Activated T-cell treated with anti-CD3 and anti-CD28 coated beads, Interleukin-2, amount 50 U/mL, for 72 hours (primary cell): ENCODE results near the gene ETFDH. TPM values are rescaled to one million over a fixed set of nuclear protein-coding genes. Genes with fewer than 3 reads are reported as not detected.
"Not testable (repeated sequence)": the region's sequence is repeated elsewhere in the genome, so short reads cannot be mapped to it uniquely, and the experiment has no call there.

Source experiments
- ATAC-seq, 2 donors: fragments of 150-1000 bp; cut with Tn5 transposase; replicated peaks in 1 of 2; 2 replicates each; pipeline ENCODE4 v1.10.0; 2021; ENCODE audit warnings: moderate library complexity in 2 of 2, mild to moderate bottlenecking in 1 of 2
- DNase-seq, 2 donors: peaks; one replicate each; pipeline ENCODE4 v3.0.0; 2021 to 2022; ENCODE audit warnings: mixed read lengths in 1 of 2
- H3K27ac Mint-ChIP-seq: one replicate; pipeline ENCODE4 v1.8.0; 2022; ENCODE audit warnings: mild to moderate bottlenecking, moderate library complexity, mixed read lengths
- H3K27me3 Mint-ChIP-seq: one replicate; pipeline ENCODE4 v1.8.0; 2022; ENCODE audit warnings: low read depth, mixed read lengths
- H3K36me3 Mint-ChIP-seq, 2 donors: one replicate each; pipeline ENCODE4 v1.8.0; 2022; ENCODE audit warnings: mixed read lengths in 2 of 2, mild to moderate bottlenecking in 1 of 2; ENCODE audit not compliant: insufficient read depth in 2 of 2
- H3K4me1 Mint-ChIP-seq: one replicate; pipeline ENCODE4 v1.8.0; 2022; ENCODE audit warnings: low read depth, mixed read lengths
- H3K4me3 Mint-ChIP-seq, 2 donors: one replicate each; pipeline ENCODE4 v1.8.0; 2022; ENCODE audit warnings: mild to moderate bottlenecking in 2 of 2, mixed read lengths in 2 of 2, moderate library complexity in 2 of 2
- H3K9me3 Mint-ChIP-seq, 2 donors: one replicate each; pipeline ENCODE4 v1.8.0; 2022; ENCODE audit warnings: mixed read lengths in 2 of 2
- total RNA-seq, 2 donors: library from RNA; stranded (reverse); gene quantifications; one replicate each; pipeline ENCODE4 v1.2.3, GENCODE V29; 2022

ETFDH gene
- total RNA-seq, 2 donors from 2014 or later, result 30.2 to 38.0 TPM

- not testable (repeated sequence) for H3K4me3 Mint-ChIP-seq, H3K9me3 Mint-ChIP-seq, H3K27ac Mint-ChIP-seq, DNase-seq, H3K27me3 Mint-ChIP-seq, H3K36me3 Mint-ChIP-seq, ATAC-seq
- H3K4me1 Mint-ChIP-seq, result peaks cover 11% of the 10 kb centered on the region
Observed at GRCh38 chr4:158663707-158664625, 8.1 kb upstream of the ETFDH start.

DNA sequence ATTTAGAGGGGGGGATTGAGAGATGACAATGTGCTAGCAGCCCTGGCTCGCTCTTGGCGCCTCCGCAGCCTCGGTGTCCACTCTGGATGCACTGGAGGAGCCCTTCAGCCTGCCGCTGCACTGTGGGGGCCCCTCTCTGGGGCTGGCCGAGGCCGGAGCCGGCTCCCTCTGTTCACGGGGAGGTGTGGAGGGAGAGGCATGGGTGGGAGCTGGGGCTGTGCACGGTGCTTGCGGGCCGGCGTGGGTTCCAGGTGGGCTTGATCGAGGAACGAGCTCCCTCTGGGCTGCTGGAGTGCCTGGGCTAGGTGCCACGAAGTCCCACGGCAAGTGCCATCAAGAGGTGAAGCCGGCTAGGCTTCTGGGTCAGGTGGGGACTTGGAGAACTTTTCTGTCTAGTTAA lies 7.3 kb upstream of the ETFDH start:
- no peaks in the 10 kb centered on the region for H3K27me3 Mint-ChIP-seq
- H3K27ac Mint-ChIP-seq, result no peak overlapping the region
- no peak overlapping the region for H3K4me3 Mint-ChIP-seq
- H3K36me3 Mint-ChIP-seq, result peaks cover 0 to 7% of the 10 kb centered on the region in 2 donors
- no peaks in the 10 kb centered on the region for H3K9me3 Mint-ChIP-seq
- no peak for DNase-seq
- no peak for ATAC-seq
- H3K4me1 Mint-ChIP-seq, result peaks cover 16% of the 10 kb centered on the region

- no peak overlapping the region for H3K27ac Mint-ChIP-seq
- ATAC-seq (no peak), DNase-seq (no peak)
- H3K4me1 Mint-ChIP-seq, result peaks cover 27% of the 10 kb centered on the region
- H3K27me3 Mint-ChIP-seq, result no peaks in the 10 kb centered on the region
- H3K36me3 Mint-ChIP-seq, result peaks cover 7% of the 10 kb centered on the region in 2 donors
- H3K4me3 Mint-ChIP-seq, result no peak overlapping the region
- no peaks in the 10 kb centered on the region for H3K9me3 Mint-ChIP-seq
Observed at GRCh38 chr4:158666892-158667291, 5.2 kb upstream of the ETFDH start.

DNA sequence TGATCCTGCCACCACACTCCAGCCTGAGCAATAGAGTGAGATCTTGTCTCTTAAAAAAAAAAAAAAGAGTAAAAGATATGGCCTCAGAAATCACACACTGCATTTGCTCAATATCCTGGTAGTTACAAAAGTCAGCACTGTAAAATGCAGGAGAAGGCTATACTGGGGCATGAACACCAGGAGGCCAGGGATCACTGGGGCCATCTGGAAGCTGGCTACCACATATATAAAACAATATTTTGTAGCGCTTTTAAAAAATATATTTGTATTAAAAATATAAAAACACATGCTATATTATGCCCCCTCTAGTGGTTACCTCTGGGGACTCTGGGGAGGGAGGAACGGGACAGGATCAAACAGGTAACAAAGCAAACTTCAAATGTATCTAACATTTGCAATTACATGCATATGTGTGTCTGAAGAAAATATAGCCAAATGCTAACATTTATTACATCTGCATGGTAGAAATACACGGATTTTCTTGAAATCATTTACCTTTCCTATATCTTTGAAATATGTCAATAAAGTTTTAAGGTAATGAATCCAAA lies 4.4 kb upstream of the ETFDH start:
- DNase-seq (peak in 1 of 2 donors; percentile 33), ATAC-seq (no peak)
- H3K4me1 Mint-ChIP-seq, result peaks cover 27% of the 10 kb centered on the region
- H3K36me3 Mint-ChIP-seq, result peaks cover 7 to 8% of the 10 kb centered on the region in 2 donors
- no peaks in the 10 kb centered on the region for H3K9me3 Mint-ChIP-seq
- H3K4me3 Mint-ChIP-seq, result no peak overlapping the region
- no peak overlapping the region for H3K27ac Mint-ChIP-seq
- no peaks in the 10 kb centered on the region for H3K27me3 Mint-ChIP-seq

- peak overlapping the region; percentile 24 to 50 for H3K4me3 Mint-ChIP-seq
- peaks cover 21% of the 10 kb centered on the region for H3K4me1 Mint-ChIP-seq
- H3K9me3 Mint-ChIP-seq, result no peaks in the 10 kb centered on the region
- H3K27ac Mint-ChIP-seq, result no peak overlapping the region
- H3K36me3 Mint-ChIP-seq, result peaks cover 7 to 8% of the 10 kb centered on the region in 2 donors
- no peak for DNase-seq
- no peak for ATAC-seq
- no peaks in the 10 kb centered on the region for H3K27me3 Mint-ChIP-seq
Observed at GRCh38 chr4:158669310-158669709, 2.8 kb upstream of the ETFDH start.

- ATAC-seq, result peak; percentile 46
- no peaks in the 10 kb centered on the region for H3K27me3 Mint-ChIP-seq
- peak overlapping the region; percentile 93 to 95 for H3K4me3 Mint-ChIP-seq
- no peaks in the 10 kb centered on the region for H3K9me3 Mint-ChIP-seq
- H3K4me1 Mint-ChIP-seq, result peaks cover 25% of the 10 kb centered on the region
- peak; percentile 70 to 79 for DNase-seq
- H3K27ac Mint-ChIP-seq, result peak overlapping the region; percentile 93
- H3K36me3 Mint-ChIP-seq, result peaks cover 6 to 8% of the 10 kb centered on the region in 2 donors
Observed at GRCh38 chr4:158670975-158671664, 976 bp upstream of the ETFDH start.

GRCh38 chr4:158671665-158671914 lies 506 bp upstream of the ETFDH start, which contains the start of gene C4orf46:
Gene C4orf46 (minus strand): TSS chr4:158671887. CDS start chr4:158671801, 86 bp downstream.
- H3K9me3 Mint-ChIP-seq, result no peaks in the 10 kb centered on the region
- ATAC-seq (no peak), DNase-seq (no peak)
- peak within 1 kb of the TSS; percentile 95 for H3K27ac Mint-ChIP-seq
- peaks cover 26% of the 10 kb centered on the region for H3K4me1 Mint-ChIP-seq
- H3K4me3 Mint-ChIP-seq, result peak within 1 kb of the TSS; percentile 93 to 95
- H3K27me3 Mint-ChIP-seq, result no peaks in the 10 kb centered on the region
- H3K36me3 Mint-ChIP-seq, result peaks cover 6 to 8% of the 10 kb centered on the region in 2 donors

DNA sequence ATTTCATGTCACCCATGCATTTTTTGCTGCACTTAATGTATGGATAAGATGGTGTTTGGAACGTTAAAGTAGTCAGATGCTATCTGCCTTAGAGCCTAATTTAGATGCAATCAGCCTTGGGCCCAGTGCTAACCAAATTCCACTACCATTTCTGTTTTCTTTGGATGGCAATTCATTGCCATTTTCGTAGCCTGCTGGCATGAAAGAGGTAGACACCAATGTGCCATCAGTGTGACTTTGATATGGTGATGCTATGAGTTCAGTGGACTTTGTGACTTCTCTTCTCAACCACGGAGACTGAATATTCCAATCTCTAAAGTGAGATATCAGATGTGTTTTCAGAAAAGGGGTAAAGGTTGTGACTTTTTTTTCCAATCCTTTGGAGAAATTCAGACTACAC lies 1.5 kb downstream of the ETFDH start:
- no peaks in the 10 kb centered on the region for H3K27me3 Mint-ChIP-seq
- no peak for DNase-seq
- H3K27ac Mint-ChIP-seq, result no peak overlapping the region
- no peak for ATAC-seq
- peaks cover 22% of the 10 kb centered on the region for H3K4me1 Mint-ChIP-seq
- H3K36me3 Mint-ChIP-seq, result peaks cover 2 to 8% of the 10 kb centered on the region in 2 donors
- H3K9me3 Mint-ChIP-seq, result no peaks in the 10 kb centered on the region
- H3K4me3 Mint-ChIP-seq, result peak overlapping the region in 1 of 2 donors; percentile 17

DNA sequence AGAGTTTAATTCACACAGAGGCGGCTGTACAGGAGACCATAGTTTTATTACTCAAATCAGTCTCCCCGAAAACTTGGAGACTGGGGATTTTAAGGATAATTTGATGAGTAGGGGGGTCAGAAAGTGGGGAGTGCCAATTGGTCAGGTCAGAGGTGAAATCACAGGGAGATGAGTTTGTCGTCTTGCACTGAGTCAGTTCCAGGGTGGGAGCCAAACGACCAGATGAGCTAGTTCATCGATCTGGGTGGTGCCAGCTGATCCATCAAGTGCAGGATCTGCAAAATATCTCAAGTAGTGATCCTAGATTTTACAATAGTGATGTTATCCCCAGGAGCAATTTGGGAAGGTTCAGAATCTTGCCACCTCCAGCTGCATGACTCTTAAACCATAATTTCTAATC lies 4.0 kb downstream of the ETFDH start:
- H3K9me3 Mint-ChIP-seq, result no peaks in the 10 kb centered on the region
- H3K4me1 Mint-ChIP-seq, result peaks cover 6% of the 10 kb centered on the region
- peaks cover 3 to 7% of the 10 kb centered on the region in 2 donors for H3K36me3 Mint-ChIP-seq
- no peak overlapping the region for H3K27ac Mint-ChIP-seq
- no peak for DNase-seq
- no peak overlapping the region for H3K4me3 Mint-ChIP-seq
- no peak for ATAC-seq
- no peaks in the 10 kb centered on the region for H3K27me3 Mint-ChIP-seq

DNA sequence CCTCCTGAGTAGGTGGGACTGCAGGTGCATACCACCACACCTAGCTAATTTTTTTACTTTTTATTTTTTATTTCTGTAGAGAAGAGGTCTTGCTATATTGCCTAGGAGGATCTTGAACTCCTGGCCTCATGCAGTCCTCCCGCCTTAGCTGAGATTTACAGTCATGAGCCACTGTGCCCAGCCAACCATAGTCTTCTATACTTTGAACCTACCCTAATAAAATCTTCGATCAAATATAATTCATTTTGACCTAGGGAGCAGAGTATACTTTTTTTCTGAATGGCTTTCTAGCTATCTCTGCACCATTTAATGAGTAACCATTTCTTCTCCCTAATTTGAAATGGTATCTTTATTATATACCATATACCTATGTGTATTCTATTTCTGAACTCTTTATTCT lies 6.7 kb downstream of the ETFDH start:
- Mint-ChIP-seq H3K27me3 (no peaks in the 10 kb centered on the region), H3K9me3 (no peaks in the 10 kb centered on the region), H3K27ac (no peak overlapping the region), H3K4me1 (peaks cover 6% of the 10 kb centered on the region), H3K36me3 (peaks cover 3% of the 10 kb centered on the region in 2 donors), H3K4me3 (no peak overlapping the region)
- ATAC-seq (no peak), DNase-seq (no peak)

- H3K27ac Mint-ChIP-seq, result no peak overlapping the region
- peaks cover 3% of the 10 kb centered on the region in 2 donors for H3K36me3 Mint-ChIP-seq
- no peaks in the 10 kb centered on the region for H3K4me1 Mint-ChIP-seq
- H3K4me3 Mint-ChIP-seq, result no peak overlapping the region
- no peaks in the 10 kb centered on the region for H3K9me3 Mint-ChIP-seq
- no peak for ATAC-seq
- no peaks in the 10 kb centered on the region for H3K27me3 Mint-ChIP-seq
- DNase-seq, result no peak
Observed at GRCh38 chr4:158681629-158682028, 9.5 kb downstream of the ETFDH start.

GRCh38 chr4:158682066-158682465 lies 10.0 kb downstream of the ETFDH start:
- H3K4me1 Mint-ChIP-seq, result no peaks in the 10 kb centered on the region
- no peak overlapping the region for H3K27ac Mint-ChIP-seq
- H3K9me3 Mint-ChIP-seq, result no peaks in the 10 kb centered on the region
- ATAC-seq, result no peak
- peaks cover 3% of the 10 kb centered on the region in 2 donors for H3K36me3 Mint-ChIP-seq
- no peaks in the 10 kb centered on the region for H3K27me3 Mint-ChIP-seq
- no peak overlapping the region for H3K4me3 Mint-ChIP-seq
- DNase-seq, result no peak

- no peak for ATAC-seq
Observed at GRCh38 chr4:158688813-158689212, 16.7 kb downstream of the ETFDH start.

More at GRCh38 chr4:158688813-158689212, 16.7 kb downstream of the ETFDH start:
- Mint-ChIP-seq H3K4me3 (no peak overlapping the region), H3K9me3 (no peaks in the 10 kb centered on the region), H3K4me1 (no peaks in the 10 kb centered on the region), H3K27me3 (no peaks in the 10 kb centered on the region), H3K36me3 (peaks cover 1 to 2% of the 10 kb centered on the region in 2 donors), H3K27ac (no peak overlapping the region)
- DNase-seq, result no peak
